ENCODE measurements around the gene PPP1R17. TPM values are rescaled to one million over a fixed set of nuclear protein-coding genes. Genes with fewer than 3 reads are reported as not detected.

PPP1R17 gene
- total RNA-seq (2014; rRNA removed; shearing (Covaris generic)), result not detected in 2 replicates

DNA sequence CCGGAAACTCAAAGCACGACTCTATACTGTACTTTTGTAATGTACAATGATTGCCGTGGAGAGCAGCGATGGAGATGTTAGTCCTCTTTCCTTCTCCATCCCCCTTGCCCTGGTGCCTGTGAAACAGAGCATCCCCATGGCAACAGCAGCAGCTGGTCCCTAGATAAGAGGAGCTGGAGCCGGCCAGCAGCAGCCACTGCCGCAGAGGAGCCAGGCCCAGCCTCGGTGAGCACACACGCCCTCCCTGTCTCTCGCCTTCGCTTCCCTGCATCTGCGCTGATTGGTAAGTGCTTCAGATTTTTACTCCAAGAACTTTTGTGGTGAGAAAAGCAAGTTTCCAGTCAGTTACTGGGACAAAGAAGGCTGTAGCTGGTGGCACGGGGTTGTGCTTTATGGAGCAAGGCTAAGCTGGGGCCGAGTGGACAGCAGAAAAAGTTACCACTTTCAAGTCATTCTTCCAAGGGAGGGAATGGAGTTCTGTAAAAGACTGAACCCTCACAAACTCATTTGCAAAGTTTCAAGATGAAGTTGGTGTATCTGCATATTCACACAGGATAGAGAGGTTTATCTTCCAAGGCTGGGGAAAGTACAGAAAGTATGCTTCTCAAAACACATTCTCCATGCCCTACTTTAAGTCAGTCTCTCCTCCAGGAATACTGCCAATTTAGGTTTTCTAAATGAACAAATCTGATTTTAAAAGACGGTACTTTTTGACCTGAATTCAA lies at the start of gene PPP1R17:
TSS of gene PPP1R17 (plus strand) at position 192 of the 725 bp plus-strand sequence. CDS start 5,227 bp downstream, outside the sequence.
- H3K9me3 ChIP-seq (replicated peaks), result no peaks in the 10 kb centered on the region
- no peaks in the 10 kb centered on the region for H3K36me3 ChIP-seq
- H3K27me3 ChIP-seq (replicated peaks), result no peaks in the 10 kb centered on the region; the same call in 1 of the 2 replicates
- DNase-seq (ENCODE audit: low read depth in 1 of 2, low spot score in 2 of 2), result no peak
- H3K27ac ChIP-seq, result no peak within 1 kb of the TSS
- no peak within 1 kb of the TSS for H3K4me3 ChIP-seq
- no peaks in the 10 kb centered on the region for H3K4me1 ChIP-seq (replicated peaks)

DNA sequence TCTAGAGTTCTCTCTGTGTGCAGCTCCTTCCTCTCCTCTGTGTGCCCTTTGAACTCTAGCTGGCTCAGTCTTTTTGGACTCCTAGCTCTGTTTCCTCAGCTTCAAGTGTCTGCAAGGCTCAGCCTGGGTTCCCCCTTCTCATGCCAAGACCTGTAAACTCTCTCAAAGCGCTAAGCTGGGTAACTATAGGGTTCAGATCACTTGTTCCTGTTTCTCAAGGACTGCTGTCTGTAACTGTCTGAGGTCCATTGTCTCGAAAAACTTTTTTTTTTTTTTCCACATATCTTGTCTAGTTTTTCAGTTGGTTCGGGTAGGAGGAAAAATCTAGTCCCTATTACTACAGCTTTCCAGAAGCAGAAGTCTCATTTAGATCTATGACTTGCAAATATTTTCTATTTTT lies 46.6 kb upstream of the PPP1R17 start:
- no peak for DNase-seq (ENCODE audit: low read depth in 1 of 2, low spot score in 2 of 2)
- Histone ChIP-seq H3K27ac (no peak overlapping the region), H3K9me3 (replicated peaks) (no peaks in the 10 kb centered on the region), H3K4me3 (no peak overlapping the region), H3K4me1 (replicated peaks) (no peaks in the 10 kb centered on the region), H3K27me3 (replicated peaks) (no peaks in the 10 kb centered on the region), H3K36me3 (no peaks in the 10 kb centered on the region)

DNA sequence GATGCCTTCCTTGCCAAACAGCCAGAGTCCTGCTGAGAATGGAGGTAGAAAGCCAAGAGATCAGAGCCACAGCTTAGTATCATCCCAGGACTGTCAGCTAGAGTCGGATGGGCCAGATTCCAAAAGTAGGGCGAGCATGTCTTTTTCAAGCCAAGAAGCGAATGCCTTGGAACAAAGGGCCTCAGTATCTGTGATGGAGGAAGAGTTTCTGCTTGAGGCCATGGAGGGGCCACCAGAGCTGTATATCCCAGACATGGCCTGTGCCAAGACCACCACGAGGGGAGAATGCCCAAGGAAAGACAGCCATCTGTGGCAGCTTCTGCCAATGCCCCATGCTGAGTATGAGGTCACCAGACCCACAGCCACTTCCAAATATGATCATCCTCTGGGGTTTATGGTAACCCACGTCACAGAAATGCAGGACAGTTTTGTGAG lies 44.3 kb upstream of the PPP1R17 start:
- Histone ChIP-seq H3K4me3 (no peak overlapping the region), H3K27me3 (replicated peaks) (no peaks in the 10 kb centered on the region; the same call in 1 of the 2 replicates), H3K9me3 (replicated peaks) (no peaks in the 10 kb centered on the region), H3K4me1 (replicated peaks) (no peaks in the 10 kb centered on the region), H3K27ac (no peak overlapping the region), H3K36me3 (no peaks in the 10 kb centered on the region)
- DNase-seq (ENCODE audit: low read depth in 1 of 2, low spot score in 2 of 2), result no peak

DNA sequence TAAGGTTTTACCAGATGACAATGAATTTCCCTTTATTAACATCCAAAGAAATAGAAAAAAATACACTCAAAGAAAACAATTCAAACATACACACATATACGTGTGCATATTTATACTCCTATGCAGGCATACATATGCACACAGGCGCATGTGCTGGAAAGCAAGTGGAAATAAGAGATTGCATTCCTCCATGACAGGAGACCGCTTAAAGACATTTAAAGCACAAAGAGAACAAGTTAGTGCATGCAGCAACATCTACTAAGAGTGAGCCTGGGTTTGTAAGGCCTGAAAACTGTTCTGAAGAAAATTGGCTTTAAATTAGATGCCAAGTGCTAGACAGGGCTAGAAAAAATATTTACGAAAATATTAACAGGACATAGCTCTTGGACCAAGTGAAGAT lies 40.1 kb upstream of the PPP1R17 start:
- DNase-seq (ENCODE audit: low read depth in 1 of 2, low spot score in 2 of 2), result no peak
- Histone ChIP-seq H3K9me3 (replicated peaks) (no peaks in the 10 kb centered on the region), H3K4me1 (replicated peaks) (no peaks in the 10 kb centered on the region), H3K27ac (no peak overlapping the region), H3K27me3 (replicated peaks) (no peaks in the 10 kb centered on the region; the same call in 1 of the 2 replicates), H3K36me3 (no peaks in the 10 kb centered on the region), H3K4me3 (no peak overlapping the region)

DNA sequence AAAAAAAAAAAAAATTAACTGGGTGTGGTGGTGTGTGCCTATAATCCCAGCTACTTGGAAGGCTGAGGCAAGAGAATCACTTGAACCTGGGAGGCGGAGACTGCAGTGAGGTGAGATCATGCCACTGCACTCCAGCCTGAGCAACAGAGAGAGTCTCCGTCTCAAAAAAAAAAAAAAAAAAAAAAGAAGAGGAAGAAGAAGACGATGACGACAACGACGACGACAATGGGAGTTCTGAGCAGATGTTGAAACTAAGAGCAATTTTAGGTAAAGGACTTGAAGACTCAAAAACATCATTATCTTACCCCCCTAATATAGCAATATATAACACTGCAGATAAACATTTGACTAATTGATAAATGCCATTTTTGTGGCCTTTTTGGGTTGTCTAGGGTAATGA lies 39.5 kb upstream of the PPP1R17 start:
- no peaks in the 10 kb centered on the region for H3K4me1 ChIP-seq (replicated peaks)
- H3K9me3 ChIP-seq (replicated peaks), result no peaks in the 10 kb centered on the region
- DNase-seq (ENCODE audit: low read depth in 1 of 2, low spot score in 2 of 2), result no peak
- H3K4me3 ChIP-seq, result no peak overlapping the region
- H3K36me3 ChIP-seq, result no peaks in the 10 kb centered on the region
- no peaks in the 10 kb centered on the region; the same call in 1 of the 2 replicates for H3K27me3 ChIP-seq (replicated peaks)
- H3K27ac ChIP-seq, result no peak overlapping the region

DNA sequence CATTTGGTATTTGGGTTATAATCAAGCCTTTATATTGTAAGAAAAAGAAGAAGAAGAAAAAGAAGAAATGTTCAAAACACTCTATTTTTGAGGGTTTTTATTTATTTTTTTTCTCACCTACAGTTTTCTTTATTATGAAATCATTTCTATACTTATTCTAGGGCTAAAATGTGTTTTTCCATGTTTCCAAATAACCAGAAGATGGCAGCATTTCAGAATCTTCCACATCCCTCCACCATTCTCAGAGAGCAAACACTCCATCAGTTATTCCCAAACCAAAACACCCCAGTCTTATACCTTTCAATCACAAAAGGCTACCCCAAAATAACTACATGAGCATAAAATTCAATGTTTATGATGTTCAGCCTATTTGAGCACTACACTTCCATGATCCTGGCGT lies 38.7 kb upstream of the PPP1R17 start:
- no peak for DNase-seq (ENCODE audit: low read depth in 1 of 2, low spot score in 2 of 2)
- no peak overlapping the region for H3K4me3 ChIP-seq
- H3K4me1 ChIP-seq (replicated peaks), result no peaks in the 10 kb centered on the region
- H3K27me3 ChIP-seq (replicated peaks), result no peaks in the 10 kb centered on the region; the same call in 1 of the 2 replicates
- no peaks in the 10 kb centered on the region for H3K36me3 ChIP-seq
- H3K9me3 ChIP-seq (replicated peaks), result no peaks in the 10 kb centered on the region
- no peak overlapping the region for H3K27ac ChIP-seq

DNA sequence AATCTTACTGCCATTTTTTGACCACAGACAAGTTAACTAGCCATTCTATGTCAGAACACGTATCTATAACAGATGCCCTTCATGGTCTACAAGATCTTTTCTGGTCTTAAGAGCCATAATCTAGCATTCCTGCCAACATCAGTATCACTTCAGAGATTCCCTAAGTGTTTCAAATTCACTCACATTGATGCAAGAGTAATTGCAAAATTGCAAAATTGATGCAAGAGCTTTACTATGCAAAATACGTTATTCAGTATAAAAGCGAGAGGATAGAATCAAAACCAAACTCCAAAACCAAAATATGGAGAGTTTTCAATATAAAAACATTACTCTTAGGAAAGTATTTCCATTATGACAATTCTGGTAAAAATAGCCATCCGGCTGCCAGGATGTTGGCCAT lies 38.1 kb upstream of the PPP1R17 start:
- H3K4me3 ChIP-seq, result no peak overlapping the region

DNA sequence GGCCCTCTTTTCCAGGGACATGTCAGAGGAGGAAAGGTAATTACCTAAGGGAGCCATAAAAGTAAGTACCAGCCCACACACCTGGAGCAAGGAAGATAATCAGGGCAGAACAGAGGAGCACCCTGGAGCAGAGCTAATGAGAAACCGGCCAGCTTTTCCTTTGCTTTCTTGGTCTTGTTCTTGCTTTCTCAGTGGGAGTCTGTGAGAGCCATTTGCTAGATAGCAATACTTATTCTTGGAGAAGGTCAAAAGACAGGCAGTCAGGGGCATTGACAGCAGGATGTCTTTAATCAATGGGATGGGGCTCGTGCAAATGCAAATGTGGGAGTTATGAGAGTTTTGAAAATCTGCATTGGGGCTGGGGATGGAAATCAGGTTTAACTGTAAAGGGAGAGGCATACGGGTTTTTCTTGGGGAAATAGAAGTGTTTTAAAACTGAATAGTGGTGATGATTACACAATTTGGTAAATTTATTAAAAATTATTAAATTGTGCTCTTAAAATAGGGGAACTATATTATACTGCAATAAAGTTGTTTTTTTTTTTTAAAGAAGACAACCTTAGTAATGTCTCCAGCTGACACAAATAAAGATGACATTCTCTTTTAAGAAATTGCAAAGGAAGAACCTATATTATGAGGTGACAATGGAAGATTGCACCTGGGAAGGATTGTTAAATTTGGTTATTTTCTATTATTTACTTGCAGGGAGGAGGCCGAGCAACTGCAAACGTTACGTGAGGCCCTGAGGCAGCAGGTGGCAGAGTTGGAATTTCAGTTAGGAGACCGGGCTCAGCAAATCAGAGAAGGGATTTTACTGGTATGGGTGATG lies 35.6 kb upstream of the PPP1R17 start:
- H3K4me1 ChIP-seq (replicated peaks), result no peaks in the 10 kb centered on the region
- no peaks in the 10 kb centered on the region for H3K36me3 ChIP-seq
- H3K27ac ChIP-seq, result no peak overlapping the region
- H3K4me3 ChIP-seq, result no peak overlapping the region
- H3K27me3 ChIP-seq (replicated peaks), result no peaks in the 10 kb centered on the region
- DNase-seq (ENCODE audit: low read depth in 1 of 2, low spot score in 2 of 2), result no peak
- no peaks in the 10 kb centered on the region for H3K9me3 ChIP-seq (replicated peaks)

More for the DNA sequence above, 38.1 kb upstream of the PPP1R17 start:
- no peaks in the 10 kb centered on the region for H3K4me1 ChIP-seq (replicated peaks)
- DNase-seq (ENCODE audit: low read depth in 1 of 2, low spot score in 2 of 2), result no peak
- no peaks in the 10 kb centered on the region; the same call in 1 of the 2 replicates for H3K27me3 ChIP-seq (replicated peaks)
- no peaks in the 10 kb centered on the region for H3K9me3 ChIP-seq (replicated peaks)
- H3K27ac ChIP-seq, result no peak overlapping the region
- no peaks in the 10 kb centered on the region for H3K36me3 ChIP-seq

DNA sequence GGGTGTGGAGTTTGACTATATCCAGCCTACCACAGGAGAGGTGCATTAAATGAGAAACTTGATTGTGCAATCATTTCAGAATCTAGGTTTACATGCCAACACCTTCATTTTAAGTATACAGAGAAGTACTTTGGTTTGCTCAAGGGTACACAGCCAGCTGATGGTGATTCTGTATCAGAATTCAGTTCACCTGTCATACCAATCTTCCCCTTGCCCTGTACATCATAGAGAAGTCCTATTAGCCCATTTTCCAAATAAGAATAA lies 35.0 kb upstream of the PPP1R17 start:
- H3K36me3 ChIP-seq, result no peaks in the 10 kb centered on the region
- no peak for DNase-seq (ENCODE audit: low read depth in 1 of 2, low spot score in 2 of 2)
- H3K27ac ChIP-seq, result no peak overlapping the region
- H3K4me1 ChIP-seq (replicated peaks), result no peaks in the 10 kb centered on the region
- no peaks in the 10 kb centered on the region for H3K27me3 ChIP-seq (replicated peaks)
- H3K9me3 ChIP-seq (replicated peaks), result no peaks in the 10 kb centered on the region
- no peak overlapping the region for H3K4me3 ChIP-seq

DNA sequence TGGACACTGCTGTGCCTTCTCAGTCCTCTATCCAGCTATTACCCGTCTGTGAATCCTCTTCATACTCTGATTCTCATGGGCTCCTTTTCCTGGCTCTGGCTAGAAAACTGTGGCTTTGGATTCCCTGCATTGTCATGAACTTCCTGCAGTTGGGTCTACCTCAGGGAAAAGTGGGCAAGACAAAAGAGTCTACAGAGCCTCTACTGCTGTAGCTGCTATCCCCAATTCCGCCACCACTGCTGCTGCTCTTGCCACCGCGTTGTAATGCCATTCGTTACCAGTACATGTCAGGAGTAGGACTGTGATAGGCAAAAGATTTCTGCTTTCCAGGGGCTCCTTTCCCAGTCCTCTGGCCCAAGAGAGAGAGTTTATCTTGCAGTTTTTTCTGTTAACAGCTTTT lies 23.9 kb upstream of the PPP1R17 start:
- Histone ChIP-seq H3K9me3 (replicated peaks) (no peaks in the 10 kb centered on the region), H3K4me1 (replicated peaks) (no peaks in the 10 kb centered on the region), H3K27me3 (replicated peaks) (no peaks in the 10 kb centered on the region), H3K27ac (no peak overlapping the region), H3K4me3 (no peak overlapping the region), H3K36me3 (no peaks in the 10 kb centered on the region)
- DNase-seq (ENCODE audit: low read depth in 1 of 2, low spot score in 2 of 2), result no peak

DNA sequence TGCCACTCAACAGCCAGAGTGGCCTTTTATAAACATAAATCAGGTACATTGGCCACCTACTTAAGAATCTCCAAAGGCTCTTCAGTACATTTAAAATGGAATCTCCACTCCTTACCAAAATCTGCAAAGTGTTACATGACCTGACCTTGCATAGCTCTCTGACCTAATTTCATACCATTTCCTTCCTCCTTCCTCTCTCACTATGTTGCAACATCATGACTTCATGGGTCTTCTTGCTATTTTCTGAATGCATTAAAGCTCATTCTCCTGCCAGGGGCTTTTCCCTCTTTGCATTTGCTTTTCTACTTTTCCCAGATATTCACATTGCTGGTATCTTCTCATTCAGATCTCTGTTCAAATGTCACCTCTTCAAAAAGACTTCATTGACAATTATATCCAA lies 22.1 kb upstream of the PPP1R17 start:
- DNase-seq (ENCODE audit: low read depth in 1 of 2, low spot score in 2 of 2), result no peak
- H3K27me3 ChIP-seq (replicated peaks), result no peaks in the 10 kb centered on the region
- no peak overlapping the region for H3K4me3 ChIP-seq
- no peaks in the 10 kb centered on the region for H3K9me3 ChIP-seq (replicated peaks)
- H3K4me1 ChIP-seq (replicated peaks), result no peaks in the 10 kb centered on the region
- no peaks in the 10 kb centered on the region for H3K36me3 ChIP-seq
- no peak overlapping the region for H3K27ac ChIP-seq

DNA sequence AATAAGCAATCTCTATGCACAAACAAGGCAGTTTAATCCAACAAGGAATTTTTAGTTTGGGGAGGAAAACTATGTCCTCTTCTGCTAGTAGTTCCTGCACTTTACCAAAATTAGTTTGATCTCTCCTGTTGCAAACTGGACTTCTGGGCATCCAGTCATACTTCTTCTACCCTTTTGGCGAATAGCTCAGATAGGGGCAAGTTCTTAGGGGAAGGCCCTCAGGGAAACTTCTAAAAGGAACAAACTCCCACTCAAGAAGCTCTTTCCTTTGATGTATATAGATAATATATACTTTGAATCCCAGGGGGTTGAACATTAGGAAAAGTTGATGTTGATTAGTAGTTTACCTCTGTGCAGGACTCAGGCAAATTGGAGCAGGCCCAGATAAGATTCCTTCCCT lies 21.5 kb upstream of the PPP1R17 start:
- Histone ChIP-seq H3K36me3 (no peaks in the 10 kb centered on the region), H3K27me3 (replicated peaks) (no peaks in the 10 kb centered on the region), H3K4me1 (replicated peaks) (no peaks in the 10 kb centered on the region), H3K9me3 (replicated peaks) (no peaks in the 10 kb centered on the region), H3K27ac (no peak overlapping the region), H3K4me3 (no peak overlapping the region)
- DNase-seq (ENCODE audit: low read depth in 1 of 2, low spot score in 2 of 2), result no peak

DNA sequence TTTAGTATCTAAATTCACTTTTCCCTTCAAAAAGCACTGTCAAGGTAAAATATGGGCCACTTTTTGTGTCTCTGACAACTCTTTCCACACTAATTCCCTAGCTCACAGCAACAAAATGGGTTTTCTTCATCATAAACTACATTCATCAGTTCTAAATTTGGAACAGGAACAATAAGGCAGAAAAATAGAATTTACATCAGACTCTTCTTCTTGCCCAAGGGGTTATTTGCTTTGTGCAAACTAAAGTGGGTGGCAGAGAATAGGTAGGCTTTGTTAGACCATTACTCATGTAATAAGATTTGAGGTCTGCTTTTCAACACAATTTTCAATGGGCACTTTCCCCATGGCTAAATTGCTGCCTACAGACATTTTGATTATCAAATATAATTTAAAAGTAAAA lies 17.6 kb upstream of the PPP1R17 start:
- H3K27ac ChIP-seq, result no peak overlapping the region
- no peaks in the 10 kb centered on the region for H3K9me3 ChIP-seq (replicated peaks)
- DNase-seq (ENCODE audit: low read depth in 1 of 2, low spot score in 2 of 2), result no peak
- no peaks in the 10 kb centered on the region for H3K4me1 ChIP-seq (replicated peaks)
- no peak overlapping the region for H3K4me3 ChIP-seq
- no peaks in the 10 kb centered on the region for H3K36me3 ChIP-seq
- H3K27me3 ChIP-seq (replicated peaks), result no peaks in the 10 kb centered on the region

DNA sequence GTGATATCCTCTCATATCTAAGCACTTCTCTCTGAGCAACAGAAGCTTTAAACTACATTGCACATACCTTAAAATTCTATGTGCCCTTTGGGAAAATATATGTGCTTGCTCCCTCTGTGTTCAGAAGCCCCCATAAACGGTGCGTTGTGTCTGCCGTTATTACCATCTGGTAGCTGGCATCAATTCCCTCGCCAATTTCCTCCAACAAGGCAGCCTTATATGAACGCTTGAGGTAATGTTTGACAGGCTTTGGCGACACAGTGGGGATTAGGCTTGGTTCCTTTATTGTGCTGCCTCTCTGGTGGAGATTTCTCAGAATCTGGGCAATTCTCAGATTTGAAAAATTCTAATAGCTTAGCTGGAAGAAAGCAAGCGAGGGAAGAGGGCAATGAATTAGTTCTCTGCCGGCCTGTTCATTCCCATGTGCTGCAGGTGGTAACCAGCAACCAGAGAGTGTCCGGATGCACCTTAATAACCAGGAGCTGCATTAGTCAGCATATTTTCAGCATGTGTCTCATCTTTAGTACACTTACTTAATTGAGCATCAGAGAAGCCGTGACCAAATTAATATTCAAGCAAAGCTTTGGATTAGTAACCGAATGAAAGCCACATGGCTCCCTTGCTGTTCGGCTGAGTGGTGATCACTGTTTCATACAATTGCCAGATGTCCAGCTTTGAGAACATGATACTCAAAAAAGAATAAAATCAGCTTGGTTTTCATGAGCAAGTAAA lies 7.3 kb upstream of the PPP1R17 start:
- H3K27me3 ChIP-seq (replicated peaks), result no peaks in the 10 kb centered on the region
- no peaks in the 10 kb centered on the region for H3K9me3 ChIP-seq (replicated peaks)
- H3K36me3 ChIP-seq, result no peaks in the 10 kb centered on the region
- H3K4me1 ChIP-seq (replicated peaks), result no peaks in the 10 kb centered on the region
- no peak overlapping the region for H3K4me3 ChIP-seq
- no peak for DNase-seq (ENCODE audit: low read depth in 1 of 2, low spot score in 2 of 2)
- H3K27ac ChIP-seq, result no peak overlapping the region
